Fibroblast of lung (primary cell): ENCODE measurements around the gene RRAS.

Experiments used
- CTCF ChIP-seq, 2 donors: IDR thresholded peaks in 1 of 2; conservative IDR thresholded peaks in 1 of 2; 1 replicate in 1 of 2; 2 replicates in 1 of 2; pipeline ENCODE4 v1.5.1; 2011 to 2012; ENCODE audit warnings: low read length in 2 of 2, control low read depth in 1 of 2, inconsistent platforms in 1 of 2, low read depth in 1 of 2, mild to moderate bottlenecking in 1 of 2
- EZH2 ChIP-seq: IDR thresholded peaks from 2 replicates; pipeline ENCODE4 v1.5.1; 2012; ENCODE audit warnings: low read length, control low read depth, mild to moderate bottlenecking; ENCODE audit errors: missing control alignments

GRCh38 chr19:49665036-49665350 is 25.1 kb upstream of the RRAS start:
- TF ChIP-seq CTCF (conservative IDR thresholded peaks at IDR 0.05 in 1 of 2, IDR thresholded peaks at IDR 0.05 in 1 of 2; ENCODE audit: low read depth in 1 of 2, low read length in 2 of 2): no peak
- no peak for TF ChIP-seq EZH2
